H1 (cell line): ENCODE data around the gene MGAT5. TPM values are rescaled to one million over a fixed set of nuclear protein-coding genes. Genes with fewer than 3 reads are reported as not detected.

Experiments
- BACH1 ChIP-seq: IDR thresholded peaks from 2 replicates; pipeline ENCODE4 v1.6.1; 2012; ENCODE audit warnings: low read length, improper control_type of control experiment
- BCL11A ChIP-seq, 2 experiments: IDR thresholded peaks; one replicate each; pipeline ENCODE4 v1.6.1; 2011; ENCODE audit warnings: low read depth in 2 of 2, low read length in 2 of 2, mild to moderate bottlenecking in 2 of 2
- CREB1 ChIP-seq: IDR thresholded peaks from 2 replicates; pipeline ENCODE4 v1.6.1; 2012; ENCODE audit warnings: inconsistent platforms
- KDM5A ChIP-seq: fragments of 200-600 bp; IDR thresholded peaks from 2 replicates; pipeline ENCODE4 v1.7.1; 2012; ENCODE audit warnings: mild to moderate bottlenecking, low read length, inconsistent platforms, mixed read lengths
- ZNF274 ChIP-seq: IDR thresholded peaks from 2 replicates; pipeline ENCODE4 v1.7.0; 2012; ENCODE audit warnings: low read length, borderline replicate concordance; ENCODE audit errors: extremely low read depth
- polyA plus RNA-seq, 7 experiments: library from polyadenylated mRNA; depleted of rRNA in 3 of 7; stranded (reverse) in 5 of 7; unstranded in 2 of 7; fragments of >200 nt in 5 of 7; fragments of 200-250 nt in 2 of 7; gene quantifications; 1 replicate in 5 of 7; 2 replicates in 1 of 7; 4 replicates in 1 of 7; pipeline versions ENCODE4 v1.2.1 to v1.2.3, GENCODE V29; 2011 to 2013; ENCODE audit warnings: missing spikeins in 2 of 7, mixed read lengths in 2 of 7
- total RNA-seq: library from RNA; stranded (reverse); fragmentation: NEBNext Ultra II Directional; extraction: Animal tissue kit (Norgen Biotek cat#: 25700); gene quantifications from 2 replicates; pipeline ENCODE4 v1.2.1, GENCODE V29; 2021
- TF ChIP-seq, protein P1 (sequence below): fragments of 300-600 bp; sonication (generic); IDR thresholded peaks from 2 replicates; pipeline ENCODE4 v1.7.1; 2012; ENCODE audit warnings: low read length, moderate library complexity, mild to moderate bottlenecking, inconsistent platforms; ENCODE audit not compliant: insufficient replicate concordance

The MGAT5 gene
- total and polyA plus RNA-seq, 2 of the 8 experiments (the other 6 are each of a cell fraction or from before 2014, with no cell fraction given), result 11.2 to 49.2 TPM

GRCh38 chr2:134468776-134469175 lies 214.9 kb downstream of the MGAT5 start (continued):
- TF ChIP-seq, protein P1, sequence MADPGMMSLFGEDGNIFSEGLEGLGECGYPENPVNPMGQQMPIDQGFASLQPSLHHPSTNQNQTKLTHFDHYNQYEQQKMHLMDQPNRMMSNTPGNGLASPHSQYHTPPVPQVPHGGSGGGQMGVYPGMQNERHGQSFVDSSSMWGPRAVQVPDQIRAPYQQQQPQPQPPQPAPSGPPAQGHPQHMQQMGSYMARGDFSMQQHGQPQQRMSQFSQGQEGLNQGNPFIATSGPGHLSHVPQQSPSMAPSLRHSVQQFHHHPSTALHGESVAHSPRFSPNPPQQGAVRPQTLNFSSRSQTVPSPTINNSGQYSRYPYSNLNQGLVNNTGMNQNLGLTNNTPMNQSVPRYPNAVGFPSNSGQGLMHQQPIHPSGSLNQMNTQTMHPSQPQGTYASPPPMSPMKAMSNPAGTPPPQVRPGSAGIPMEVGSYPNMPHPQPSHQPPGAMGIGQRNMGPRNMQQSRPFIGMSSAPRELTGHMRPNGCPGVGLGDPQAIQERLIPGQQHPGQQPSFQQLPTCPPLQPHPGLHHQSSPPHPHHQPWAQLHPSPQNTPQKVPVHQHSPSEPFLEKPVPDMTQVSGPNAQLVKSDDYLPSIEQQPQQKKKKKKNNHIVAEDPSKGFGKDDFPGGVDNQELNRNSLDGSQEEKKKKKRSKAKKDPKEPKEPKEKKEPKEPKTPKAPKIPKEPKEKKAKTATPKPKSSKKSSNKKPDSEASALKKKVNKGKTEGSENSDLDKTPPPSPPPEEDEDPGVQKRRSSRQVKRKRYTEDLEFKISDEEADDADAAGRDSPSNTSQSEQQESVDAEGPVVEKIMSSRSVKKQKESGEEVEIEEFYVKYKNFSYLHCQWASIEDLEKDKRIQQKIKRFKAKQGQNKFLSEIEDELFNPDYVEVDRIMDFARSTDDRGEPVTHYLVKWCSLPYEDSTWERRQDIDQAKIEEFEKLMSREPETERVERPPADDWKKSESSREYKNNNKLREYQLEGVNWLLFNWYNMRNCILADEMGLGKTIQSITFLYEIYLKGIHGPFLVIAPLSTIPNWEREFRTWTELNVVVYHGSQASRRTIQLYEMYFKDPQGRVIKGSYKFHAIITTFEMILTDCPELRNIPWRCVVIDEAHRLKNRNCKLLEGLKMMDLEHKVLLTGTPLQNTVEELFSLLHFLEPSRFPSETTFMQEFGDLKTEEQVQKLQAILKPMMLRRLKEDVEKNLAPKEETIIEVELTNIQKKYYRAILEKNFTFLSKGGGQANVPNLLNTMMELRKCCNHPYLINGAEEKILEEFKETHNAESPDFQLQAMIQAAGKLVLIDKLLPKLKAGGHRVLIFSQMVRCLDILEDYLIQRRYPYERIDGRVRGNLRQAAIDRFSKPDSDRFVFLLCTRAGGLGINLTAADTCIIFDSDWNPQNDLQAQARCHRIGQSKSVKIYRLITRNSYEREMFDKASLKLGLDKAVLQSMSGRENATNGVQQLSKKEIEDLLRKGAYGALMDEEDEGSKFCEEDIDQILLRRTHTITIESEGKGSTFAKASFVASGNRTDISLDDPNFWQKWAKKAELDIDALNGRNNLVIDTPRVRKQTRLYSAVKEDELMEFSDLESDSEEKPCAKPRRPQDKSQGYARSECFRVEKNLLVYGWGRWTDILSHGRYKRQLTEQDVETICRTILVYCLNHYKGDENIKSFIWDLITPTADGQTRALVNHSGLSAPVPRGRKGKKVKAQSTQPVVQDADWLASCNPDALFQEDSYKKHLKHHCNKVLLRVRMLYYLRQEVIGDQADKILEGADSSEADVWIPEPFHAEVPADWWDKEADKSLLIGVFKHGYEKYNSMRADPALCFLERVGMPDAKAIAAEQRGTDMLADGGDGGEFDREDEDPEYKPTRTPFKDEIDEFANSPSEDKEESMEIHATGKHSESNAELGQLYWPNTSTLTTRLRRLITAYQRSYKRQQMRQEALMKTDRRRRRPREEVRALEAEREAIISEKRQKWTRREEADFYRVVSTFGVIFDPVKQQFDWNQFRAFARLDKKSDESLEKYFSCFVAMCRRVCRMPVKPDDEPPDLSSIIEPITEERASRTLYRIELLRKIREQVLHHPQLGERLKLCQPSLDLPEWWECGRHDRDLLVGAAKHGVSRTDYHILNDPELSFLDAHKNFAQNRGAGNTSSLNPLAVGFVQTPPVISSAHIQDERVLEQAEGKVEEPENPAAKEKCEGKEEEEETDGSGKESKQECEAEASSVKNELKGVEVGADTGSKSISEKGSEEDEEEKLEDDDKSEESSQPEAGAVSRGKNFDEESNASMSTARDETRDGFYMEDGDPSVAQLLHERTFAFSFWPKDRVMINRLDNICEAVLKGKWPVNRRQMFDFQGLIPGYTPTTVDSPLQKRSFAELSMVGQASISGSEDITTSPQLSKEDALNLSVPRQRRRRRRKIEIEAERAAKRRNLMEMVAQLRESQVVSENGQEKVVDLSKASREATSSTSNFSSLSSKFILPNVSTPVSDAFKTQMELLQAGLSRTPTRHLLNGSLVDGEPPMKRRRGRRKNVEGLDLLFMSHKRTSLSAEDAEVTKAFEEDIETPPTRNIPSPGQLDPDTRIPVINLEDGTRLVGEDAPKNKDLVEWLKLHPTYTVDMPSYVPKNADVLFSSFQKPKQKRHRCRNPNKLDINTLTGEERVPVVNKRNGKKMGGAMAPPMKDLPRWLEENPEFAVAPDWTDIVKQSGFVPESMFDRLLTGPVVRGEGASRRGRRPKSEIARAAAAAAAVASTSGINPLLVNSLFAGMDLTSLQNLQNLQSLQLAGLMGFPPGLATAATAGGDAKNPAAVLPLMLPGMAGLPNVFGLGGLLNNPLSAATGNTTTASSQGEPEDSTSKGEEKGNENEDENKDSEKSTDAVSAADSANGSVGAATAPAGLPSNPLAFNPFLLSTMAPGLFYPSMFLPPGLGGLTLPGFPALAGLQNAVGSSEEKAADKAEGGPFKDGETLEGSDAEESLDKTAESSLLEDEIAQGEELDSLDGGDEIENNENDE, result no peak
- TF ChIP-seq CREB1 (no peak), KDM5A (no peak), ZNF274 (no peak), BCL11A (IDR thresholded peaks at IDR 0.05; ENCODE audit: low read depth in 2 of 2, low read length in 2 of 2) (no peak), BACH1 (no peak)
